Esophagus muscularis mucosa (tissue), 3 donors: ENCODE data around the gene CTNNA3.

Experiments
- CTCF ChIP-seq, 3 experiments: fragments of 200-600 bp in 2 of 3; fragments of 450-650 bp in 1 of 3; sonication (generic) in 2 of 3; IDR thresholded peaks; one replicate each; pipeline ENCODE4 v1.5.1; 2017 to 2019; ENCODE audit warnings: antibody characterized with exemption in 3 of 3, mild to moderate bottlenecking in 2 of 3, moderate library complexity in 1 of 3
- POLR2A ChIP-seq: fragments of 450-650 bp; IDR thresholded peaks from one replicate; pipeline ENCODE4 v1.6.1; 2017; ENCODE audit warnings: antibody characterized with exemption, moderate library complexity, mild to moderate bottlenecking, low read depth

- TF ChIP-seq CTCF (IDR thresholded peaks at IDR 0.05) (no peak), POLR2A (no peak)
Observed at GRCh38 chr10:67678335-67678974, 17.5 kb downstream of the CTNNA3 start.
